HepG2 (cell line): ENCODE measurements around the gene RNF113A. TPM values are rescaled to one million over a fixed set of nuclear protein-coding genes. Genes with fewer than 3 reads are reported as not detected.

Experiments used
- ARNT ChIP-seq: fragments of 450-650 bp; IDR thresholded peaks from 2 replicates; pipeline ENCODE4 v1.6.1; 2017
- E2F5 ChIP-seq: sonication (generic); formaldehyde crosslinking; conservative IDR thresholded peaks from 2 replicates; pipeline ENCODE4 v1.4.0; 2020; ENCODE audit warnings: missing genetic modification reagents
- GPN1 ChIP-seq: sonication (generic); formaldehyde crosslinking; IDR thresholded peaks from 2 replicates; pipeline ENCODE4 v1.5.1; 2020; ENCODE audit warnings: missing genetic modification reagents, borderline replicate concordance
- HNRNPUL1 ChIP-seq: fragments of 200-400 bp; formaldehyde crosslinking; IDR thresholded peaks from 2 replicates; pipeline ENCODE4 v1.6.1; 2017; ENCODE audit warnings: low read depth, mild to moderate bottlenecking, low read length, moderate library complexity
- JUNB ChIP-seq: sonication (generic); formaldehyde crosslinking; IDR thresholded peaks from 2 replicates; pipeline ENCODE4 v1.8.0; 2022; ENCODE audit warnings: missing genetic modification reagents, mild to moderate bottlenecking, borderline replicate concordance
- KLF9 ChIP-seq: IDR thresholded peaks from 2 replicates; pipeline ENCODE4 v1.6.1; 2016; ENCODE audit warnings: low read depth
- NCOA5 ChIP-seq: sonication (generic); formaldehyde crosslinking; IDR thresholded peaks from 2 replicates; pipeline ENCODE4 v1.4.0; 2020; ENCODE audit warnings: missing genetic modification reagents
- NR2F6 ChIP-seq, 2 experiments: IDR thresholded peaks; 2 replicates each; pipeline ENCODE4 v1.6.1; 2016; ENCODE audit warnings: antibody characterized with exemption in 1 of 2, mild to moderate bottlenecking in 1 of 2
- POLR2G ChIP-seq: fragments of 200-400 bp; formaldehyde crosslinking; IDR thresholded peaks from 2 replicates; pipeline ENCODE4 v1.6.1; 2018; ENCODE audit warnings: mild to moderate bottlenecking, low read depth, low read length, moderate library complexity
- RBM39 ChIP-seq: fragments of 200-400 bp; formaldehyde crosslinking; IDR thresholded peaks from one replicate; pipeline ENCODE4 v1.6.1; 2018; ENCODE audit warnings: antibody characterized with exemption, mild to moderate bottlenecking, low read depth, low read length; ENCODE audit not compliant: poor library complexity, severe bottlenecking
- SP4 ChIP-seq: sonication (generic); formaldehyde crosslinking; IDR thresholded peaks from 2 replicates; pipeline ENCODE4 v1.8.1; 2023; ENCODE audit warnings: mild to moderate bottlenecking, missing genetic modification reagents
- STAT6 ChIP-seq: sonication (generic); formaldehyde crosslinking; IDR thresholded peaks from 2 replicates; pipeline ENCODE4 v1.4.0; 2020; ENCODE audit warnings: missing genetic modification reagents, mild to moderate bottlenecking, borderline replicate concordance
- YEATS4 ChIP-seq: sonication (generic); formaldehyde crosslinking; IDR thresholded peaks from 2 replicates; pipeline ENCODE4 v1.4.0; 2020; ENCODE audit warnings: missing genetic modification reagents, borderline replicate concordance
- YY1 ChIP-seq: IDR thresholded peaks from 2 replicates; pipeline ENCODE4 v1.6.1; 2011; ENCODE audit warnings: low read length, low read depth, moderate library complexity, mild to moderate bottlenecking; ENCODE audit not compliant: insufficient read depth, insufficient replicate concordance
- ZBTB42 ChIP-seq: sonication (generic); formaldehyde crosslinking; IDR thresholded peaks from 2 replicates; pipeline ENCODE4 v1.5.0; 2020; ENCODE audit warnings: mild to moderate bottlenecking, missing genetic modification reagents
- ZFYVE20 ChIP-seq: sonication (generic); formaldehyde crosslinking; IDR thresholded peaks from 2 replicates; pipeline ENCODE4 v1.8.0; 2023; ENCODE audit warnings: low read depth, mild to moderate bottlenecking, moderate library complexity, missing genetic modification reagents, borderline replicate concordance
- ZIK1 ChIP-seq: sonication (generic); formaldehyde crosslinking; IDR thresholded peaks from 2 replicates; pipeline ENCODE4 v1.5.0; 2020; ENCODE audit warnings: mild to moderate bottlenecking, low read depth, missing genetic modification reagents, borderline replicate concordance
- ZNF136 ChIP-seq: sonication (generic); formaldehyde crosslinking; IDR thresholded peaks from 2 replicates; pipeline ENCODE4 v1.8.1; 2022; ENCODE audit warnings: low read depth, mild to moderate bottlenecking, moderate library complexity, missing genetic modification reagents
- ZNF33B ChIP-seq: sonication (generic); formaldehyde crosslinking; IDR thresholded peaks from 2 replicates; pipeline ENCODE4 v1.5.1; 2020; ENCODE audit warnings: mild to moderate bottlenecking, missing genetic modification reagents
- ZNF570 ChIP-seq: sonication (generic); formaldehyde crosslinking; IDR thresholded peaks from 2 replicates; pipeline ENCODE4 v1.4.0; 2020; ENCODE audit warnings: mild to moderate bottlenecking, missing genetic modification reagents, borderline replicate concordance
- ZNF572 ChIP-seq: sonication (generic); formaldehyde crosslinking; IDR thresholded peaks from 2 replicates; pipeline ENCODE4 v1.5.1; 2020; ENCODE audit warnings: mild to moderate bottlenecking, missing genetic modification reagents
- ZNF619 ChIP-seq: sonication (generic); formaldehyde crosslinking; IDR thresholded peaks from 2 replicates; pipeline ENCODE4 v1.4.0; 2020; ENCODE audit warnings: mild to moderate bottlenecking, missing genetic modification reagents
- ZNF770 ChIP-seq: sonication (generic); formaldehyde crosslinking; IDR thresholded peaks from 2 replicates; pipeline ENCODE4 v1.5.0; 2020; ENCODE audit warnings: mild to moderate bottlenecking, missing genetic modification reagents
- polyA plus RNA-seq, 8 experiments: library from polyadenylated mRNA; depleted of rRNA in 3 of 8; stranded (reverse) in 7 of 8; unstranded in 1 of 8; fragments of >200 nt; fragmentation: Illumina TruSeq in 4 of 8; extraction: Trizol in 4 of 8; gene quantifications; 2 replicates each; pipeline versions ENCODE4 v1.2.1 to v1.2.3, GENCODE V29; 2011 to 2016; ENCODE audit warnings: low read depth in 4 of 8, missing spikeins in 1 of 8, mixed read lengths in 1 of 8; ENCODE audit not compliant: insufficient read depth in 1 of 8
- total RNA-seq, 5 experiments: library from RNA; depleted of rRNA; stranded (reverse); fragments of >200 nt; fragmentation: Illumina TruSeq; extraction: Trizol; gene quantifications; 2 replicates each; pipeline ENCODE4 v1.2.3, GENCODE V29; 2016; ENCODE audit warnings: low read depth in 1 of 5
- TF ChIP-seq, protein P1 (sequence below): sonication (generic); formaldehyde crosslinking; IDR thresholded peaks from 2 replicates; pipeline ENCODE4 v1.4.0; 2020; ENCODE audit warnings: low read depth, mild to moderate bottlenecking, missing genetic modification reagents

Gene RNF113A
- total and polyA plus RNA-seq, 2 of the 13 experiments (the other 11 are each of a cell fraction or from before 2014, with no cell fraction given): 14.0 to 15.4 TPM

- no peak for TF ChIP-seq E2F5 (CRISPR knock-in tag)
- no peak for TF ChIP-seq ZBTB42 (CRISPR knock-in tag)
- TF ChIP-seq ZNF570 (CRISPR knock-in tag): no peak
- no peak for TF ChIP-seq ZNF136 (CRISPR knock-in tag)
- no peak for TF ChIP-seq KLF9
- no peak; the same call in 1 of the 2 replicates for TF ChIP-seq SP4 (CRISPR knock-in tag)
- TF ChIP-seq YEATS4 (CRISPR knock-in tag): peak; percentile 82
- TF ChIP-seq ZNF572 (CRISPR knock-in tag): no peak
- TF ChIP-seq ZNF619 (CRISPR knock-in tag): no peak
- TF ChIP-seq ZIK1 (CRISPR knock-in tag): no peak
- no peak for TF ChIP-seq STAT6
- TF ChIP-seq GPN1: no peak
- TF ChIP-seq ZNF33B (CRISPR knock-in tag): no peak
- no peak for TF ChIP-seq NCOA5 (CRISPR knock-in tag)
- no peak for TF ChIP-seq NR2F6 (IDR thresholded peaks at IDR 0.05)
- no peak for TF ChIP-seq NR2F6 (CRISPR knock-in tag; IDR thresholded peaks at IDR 0.05)
- no peak for TF ChIP-seq HNRNPUL1
- TF ChIP-seq RBM39: no peak
- TF ChIP-seq, protein P1, sequence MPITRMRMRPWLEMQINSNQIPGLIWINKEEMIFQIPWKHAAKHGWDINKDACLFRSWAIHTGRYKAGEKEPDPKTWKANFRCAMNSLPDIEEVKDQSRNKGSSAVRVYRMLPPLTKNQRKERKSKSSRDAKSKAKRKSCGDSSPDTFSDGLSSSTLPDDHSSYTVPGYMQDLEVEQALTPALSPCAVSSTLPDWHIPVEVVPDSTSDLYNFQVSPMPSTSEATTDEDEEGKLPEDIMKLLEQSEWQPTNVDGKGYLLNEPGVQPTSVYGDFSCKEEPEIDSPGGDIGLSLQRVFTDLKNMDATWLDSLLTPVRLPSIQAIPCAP (CRISPR knock-in tag): no peak
- no peak for TF ChIP-seq ARNT
- TF ChIP-seq POLR2G: peak; percentile 90
- no peak for TF ChIP-seq ZFYVE20 (CRISPR knock-in tag)
- TF ChIP-seq ZNF770 (CRISPR knock-in tag): no peak
- TF ChIP-seq JUNB (CRISPR knock-in tag): no peak
- peak; percentile 37 for TF ChIP-seq YY1
Observed at GRCh38 chrX:119871599-119872395, at the start of gene RNF113A, which contains the start of gene NDUFA1 (continued).
